ENCODE data around the gene DDX21.

DNA sequence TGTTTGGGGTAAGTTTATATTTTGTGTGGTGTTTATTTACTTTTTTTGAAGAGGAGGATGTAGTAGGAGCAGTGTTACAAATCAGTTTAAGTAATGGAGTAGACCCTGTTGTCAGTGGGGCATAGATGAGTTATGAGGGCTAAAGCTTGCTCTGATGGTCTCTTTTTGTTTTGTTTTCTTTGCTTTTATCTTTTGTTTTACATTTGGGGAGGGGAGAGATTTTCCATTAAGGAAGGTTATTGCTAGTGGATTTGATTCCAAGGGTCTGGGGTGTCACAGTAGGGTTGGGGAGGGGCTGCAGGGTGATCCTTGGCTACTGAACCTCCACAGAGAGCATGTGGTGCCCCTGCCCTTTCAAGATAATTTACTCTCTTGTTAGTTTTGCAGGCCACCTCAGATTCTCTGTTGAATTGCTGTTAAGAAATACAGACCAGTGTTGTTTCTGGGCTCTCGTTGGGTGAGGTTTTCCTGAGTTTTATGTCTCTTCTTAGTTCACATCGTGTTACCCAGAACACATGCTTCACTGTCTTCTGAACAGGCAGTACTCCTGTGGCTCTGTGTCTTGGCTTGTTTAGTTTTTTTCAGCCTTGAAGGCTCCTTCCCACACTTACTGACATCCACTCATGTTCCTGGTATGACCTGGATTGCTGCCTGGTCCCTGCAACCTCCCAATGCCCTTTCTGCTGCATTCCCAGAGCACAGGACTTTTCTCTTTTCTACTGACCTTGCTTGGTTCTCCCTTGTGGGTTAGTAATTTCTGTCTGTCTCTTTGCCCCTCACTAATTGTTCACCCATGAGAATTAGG, 36.9 kb downstream of the DDX21 start:
- TF ChIP-seq POLR2A (IDR thresholded peaks at IDR 0.05; ENCODE audit: low read depth, low read length) (no peak), POLR2AphosphoS5 (IDR thresholded peaks at IDR 0.05; ENCODE audit: low read depth, low read length) (no peak)
